ENCODE measurements around the gene ENTREP1.

- TF ChIP-seq CTCF (IDR thresholded peaks at IDR 0.05) = no peak
- TF ChIP-seq EZH2 (IDR thresholded peaks at IDR 0.05) = no peak
Observed at GRCh38 chr9:69293156-69293555, 31.9 kb upstream of the ENTREP1 start.

Measured in neural progenitor cell (in vitro differentiated cells).